GM19193 (cell line): ENCODE results near the gene TRMT11.

Experiments used
- POLR2A ChIP-seq: IDR thresholded peaks from 4 replicates; pipeline ENCODE4 v1.6.1; 2011; ENCODE audit not compliant: insufficient read depth, insufficient read length; ENCODE audit errors: extremely low read depth

The TRMT11 gene

GRCh38 chr6:126010040-126010439 is 23.7 kb downstream of the TRMT11 start:
- no peak for TF ChIP-seq POLR2A

- no peak for TF ChIP-seq POLR2A
Observed at GRCh38 chr6:126015863-126016262, 29.5 kb downstream of the TRMT11 start.

DNA sequence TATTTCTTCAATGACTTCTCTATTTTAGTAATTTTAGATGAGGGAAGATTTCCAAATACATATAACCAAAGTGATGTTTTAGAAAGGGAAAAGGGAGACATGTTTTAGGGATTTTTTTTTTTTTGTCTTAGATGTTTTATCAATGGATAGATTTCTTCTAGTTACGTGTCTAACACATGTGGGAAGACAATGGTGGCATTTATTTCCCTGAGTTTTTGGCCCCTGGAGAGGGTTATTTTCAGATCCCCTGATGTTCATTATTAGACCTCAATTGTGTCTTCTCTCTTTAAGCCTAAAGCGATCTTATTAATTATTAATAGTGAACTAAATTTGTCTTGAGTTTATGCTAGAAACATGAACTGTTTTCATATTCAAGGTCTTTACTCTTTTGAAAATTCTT is 30.3 kb downstream of the TRMT11 start:
- TF ChIP-seq POLR2A, result no peak

- TF ChIP-seq POLR2A, result no peak
Observed at GRCh38 chr6:126017668-126018067, 31.3 kb downstream of the TRMT11 start.

DNA sequence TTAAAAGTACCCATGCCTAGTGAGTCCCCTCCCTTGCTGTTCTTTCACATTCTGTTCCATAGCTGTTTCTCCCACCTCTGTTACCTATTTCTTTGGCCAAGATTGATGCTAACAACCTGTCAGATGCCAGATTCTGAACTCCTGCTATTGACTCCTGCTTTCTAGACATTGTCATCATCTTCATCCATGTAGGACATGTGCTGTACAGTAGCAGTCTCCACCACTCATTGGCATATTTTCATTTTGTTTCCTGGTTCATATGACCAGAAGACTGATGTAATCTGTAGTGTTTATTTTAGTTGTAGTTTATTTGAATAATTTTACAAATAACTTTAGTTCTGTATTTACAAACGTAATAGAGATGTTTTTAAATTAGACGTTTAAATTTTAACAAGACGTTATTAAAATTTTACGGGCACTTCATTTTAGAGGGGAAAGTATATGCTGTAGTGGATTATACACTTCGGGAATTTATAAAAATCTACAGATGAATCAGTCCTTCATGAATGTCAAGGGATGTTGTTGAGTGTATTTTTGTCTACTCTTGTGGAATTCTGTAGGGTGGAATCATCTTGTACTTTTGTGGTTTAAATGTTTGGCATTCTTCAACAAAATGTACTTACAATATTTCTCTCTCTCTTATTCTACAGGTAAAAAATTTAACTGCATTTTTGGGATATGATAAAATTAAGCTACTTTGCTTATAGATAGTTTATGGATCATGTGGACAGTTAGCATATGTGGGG is 34.1 kb downstream of the TRMT11 start:
- TF ChIP-seq POLR2A, result no peak

DNA sequence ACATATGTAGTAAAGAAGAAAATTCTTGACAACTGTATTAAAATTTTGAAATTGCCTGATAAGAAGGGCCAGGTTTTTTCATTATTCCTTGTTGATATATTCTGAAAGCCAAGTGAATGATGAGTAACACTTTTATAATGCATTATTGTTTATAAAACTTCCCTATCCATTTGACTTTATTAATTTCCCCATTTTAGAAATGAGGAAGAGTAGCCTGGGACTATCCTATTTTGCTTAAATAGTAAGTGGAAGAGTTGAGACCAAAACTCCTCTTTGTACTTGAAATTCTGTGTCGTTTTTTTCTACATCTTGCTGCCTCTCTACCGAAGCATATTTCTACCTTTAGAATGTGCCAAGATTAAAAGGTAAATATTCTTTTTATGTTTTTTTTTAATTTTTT is 39.7 kb downstream of the TRMT11 start:
- TF ChIP-seq POLR2A, result no peak

DNA sequence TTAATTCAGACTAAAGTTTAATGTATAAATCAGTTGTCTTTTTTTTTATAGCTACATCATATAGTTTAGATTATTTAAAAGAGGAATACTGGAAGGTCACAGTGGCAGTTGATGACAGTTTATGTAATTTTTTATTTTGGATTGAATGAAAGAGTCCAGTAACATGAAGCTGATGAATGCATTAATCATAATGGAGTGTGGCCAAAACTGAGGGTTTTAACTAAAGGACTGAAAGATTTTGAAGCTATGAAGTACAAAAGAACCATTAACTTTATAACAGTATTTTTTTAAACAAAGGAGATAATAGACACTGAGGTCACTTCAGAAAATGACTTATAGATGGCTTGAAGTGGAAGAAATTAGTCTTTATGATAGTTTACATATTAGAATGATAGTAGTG is 41.3 kb downstream of the TRMT11 start:
- TF ChIP-seq POLR2A, result no peak

- no peak for TF ChIP-seq POLR2A
Observed at GRCh38 chr6:126030045-126030444, 43.7 kb downstream of the TRMT11 start.

GRCh38 chr6:126033696-126034095 is 47.4 kb downstream of the TRMT11 start:
- TF ChIP-seq POLR2A, result no peak

- no peak for TF ChIP-seq POLR2A
Observed at GRCh38 chr6:126034656-126035055, 48.3 kb downstream of the TRMT11 start.

GRCh38 chr6:126035764-126036163 is 49.4 kb downstream of the TRMT11 start:
- TF ChIP-seq POLR2A, result no peak

GRCh38 chr6:126038234-126038633 is 51.9 kb downstream of the TRMT11 start:
- TF ChIP-seq POLR2A, result no peak

- TF ChIP-seq POLR2A, result no peak
Observed at GRCh38 chr6:126039284-126039683, 52.9 kb downstream of the TRMT11 start.

DNA sequence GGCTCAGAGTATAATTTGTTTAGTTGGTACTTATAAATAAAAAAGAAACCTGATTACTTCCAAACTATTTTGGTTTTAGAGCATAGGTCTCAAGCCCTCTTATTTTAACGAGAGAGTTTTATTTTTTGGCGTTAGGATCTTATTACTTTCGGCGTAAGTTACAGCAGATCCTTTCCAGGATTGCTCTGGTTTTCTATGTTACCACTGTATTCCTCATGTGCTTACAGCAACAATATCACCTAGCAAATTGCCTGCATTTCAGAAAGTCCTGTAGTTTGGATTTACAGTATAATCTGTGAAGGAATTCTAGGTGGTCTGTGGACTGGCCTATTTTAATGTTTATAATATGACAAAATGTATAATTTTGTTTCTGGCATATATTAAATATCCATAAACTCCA is 54.1 kb downstream of the TRMT11 start:
- no peak for TF ChIP-seq POLR2A

- no peak for TF ChIP-seq POLR2A
Observed at GRCh38 chr6:126040826-126041225, 54.5 kb downstream of the TRMT11 start.

DNA sequence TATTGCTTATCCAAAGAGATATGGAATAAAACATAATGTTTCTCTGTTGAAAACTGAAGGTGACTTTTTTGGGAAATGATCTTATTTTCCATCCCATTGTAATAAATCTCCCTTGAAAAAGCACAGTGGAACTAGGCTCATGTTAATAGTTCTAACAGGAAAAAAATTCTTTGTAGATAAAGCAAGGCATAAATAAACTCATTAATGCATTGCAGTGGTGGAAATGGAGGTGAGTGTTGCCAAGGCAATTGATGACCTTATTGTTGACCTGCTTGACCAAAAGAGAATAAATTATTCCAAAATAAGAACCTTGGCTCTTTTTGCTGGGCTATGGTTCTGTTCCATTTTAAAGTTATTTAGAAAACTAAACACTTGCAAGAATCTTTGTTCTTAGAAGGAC is 55.2 kb downstream of the TRMT11 start:
- no peak for TF ChIP-seq POLR2A

DNA sequence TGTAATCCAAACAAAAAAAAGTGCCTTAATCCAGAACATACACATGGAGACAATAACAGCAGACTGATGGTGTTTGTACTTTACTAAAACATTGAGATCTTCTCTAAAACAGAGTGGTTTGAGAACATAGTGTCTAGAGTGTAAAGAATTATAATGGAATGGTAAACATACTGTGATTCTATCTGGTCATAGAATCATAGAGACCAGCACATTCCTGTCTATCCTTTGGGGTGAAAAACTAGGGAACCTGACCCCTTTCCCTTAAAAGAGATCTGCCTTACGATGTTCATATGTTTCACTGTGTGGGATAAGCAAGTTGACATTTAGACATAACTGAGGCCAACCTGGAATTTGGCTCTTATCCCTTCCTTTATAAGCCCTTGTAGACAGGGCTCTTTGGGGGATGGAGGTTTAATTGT is 55.7 kb downstream of the TRMT11 start:
- no peak for TF ChIP-seq POLR2A
